Activated T-helper 9 cell treated with anti-CD3 and anti-CD28 coated beads, Interleukin-2, amount 50 U/mL, for 16 hours (primary cell): ENCODE results near the gene CCDC146.
"Not testable (repeated sequence)": the region's sequence is repeated elsewhere in the genome, so short reads cannot be mapped to it uniquely, and the experiment has no call there.

Experiments used
- DNase-seq: peaks from one replicate; pipeline ENCODE4 v3.0.0-alpha.2; 2020; ENCODE audit warnings: low read depth

Gene CCDC146, protein sequence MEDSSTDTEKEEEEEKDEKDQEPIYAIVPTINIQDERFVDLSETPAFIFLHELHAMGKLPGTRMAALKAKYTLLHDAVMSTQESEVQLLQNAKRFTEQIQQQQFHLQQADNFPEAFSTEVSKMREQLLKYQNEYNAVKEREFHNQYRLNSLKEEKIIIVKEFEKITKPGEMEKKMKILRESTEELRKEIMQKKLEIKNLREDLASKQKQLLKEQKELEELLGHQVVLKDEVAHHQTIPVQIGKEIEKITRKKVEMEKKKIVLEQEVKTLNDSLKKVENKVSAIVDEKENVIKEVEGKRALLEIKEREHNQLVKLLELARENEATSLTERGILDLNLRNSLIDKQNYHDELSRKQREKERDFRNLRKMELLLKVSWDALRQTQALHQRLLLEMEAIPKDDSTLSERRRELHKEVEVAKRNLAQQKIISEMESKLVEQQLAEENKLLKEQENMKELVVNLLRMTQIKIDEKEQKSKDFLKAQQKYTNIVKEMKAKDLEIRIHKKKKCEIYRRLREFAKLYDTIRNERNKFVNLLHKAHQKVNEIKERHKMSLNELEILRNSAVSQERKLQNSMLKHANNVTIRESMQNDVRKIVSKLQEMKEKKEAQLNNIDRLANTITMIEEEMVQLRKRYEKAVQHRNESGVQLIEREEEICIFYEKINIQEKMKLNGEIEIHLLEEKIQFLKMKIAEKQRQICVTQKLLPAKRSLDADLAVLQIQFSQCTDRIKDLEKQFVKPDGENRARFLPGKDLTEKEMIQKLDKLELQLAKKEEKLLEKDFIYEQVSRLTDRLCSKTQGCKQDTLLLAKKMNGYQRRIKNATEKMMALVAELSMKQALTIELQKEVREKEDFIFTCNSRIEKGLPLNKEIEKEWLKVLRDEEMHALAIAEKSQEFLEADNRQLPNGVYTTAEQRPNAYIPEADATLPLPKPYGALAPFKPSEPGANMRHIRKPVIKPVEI

DNA sequence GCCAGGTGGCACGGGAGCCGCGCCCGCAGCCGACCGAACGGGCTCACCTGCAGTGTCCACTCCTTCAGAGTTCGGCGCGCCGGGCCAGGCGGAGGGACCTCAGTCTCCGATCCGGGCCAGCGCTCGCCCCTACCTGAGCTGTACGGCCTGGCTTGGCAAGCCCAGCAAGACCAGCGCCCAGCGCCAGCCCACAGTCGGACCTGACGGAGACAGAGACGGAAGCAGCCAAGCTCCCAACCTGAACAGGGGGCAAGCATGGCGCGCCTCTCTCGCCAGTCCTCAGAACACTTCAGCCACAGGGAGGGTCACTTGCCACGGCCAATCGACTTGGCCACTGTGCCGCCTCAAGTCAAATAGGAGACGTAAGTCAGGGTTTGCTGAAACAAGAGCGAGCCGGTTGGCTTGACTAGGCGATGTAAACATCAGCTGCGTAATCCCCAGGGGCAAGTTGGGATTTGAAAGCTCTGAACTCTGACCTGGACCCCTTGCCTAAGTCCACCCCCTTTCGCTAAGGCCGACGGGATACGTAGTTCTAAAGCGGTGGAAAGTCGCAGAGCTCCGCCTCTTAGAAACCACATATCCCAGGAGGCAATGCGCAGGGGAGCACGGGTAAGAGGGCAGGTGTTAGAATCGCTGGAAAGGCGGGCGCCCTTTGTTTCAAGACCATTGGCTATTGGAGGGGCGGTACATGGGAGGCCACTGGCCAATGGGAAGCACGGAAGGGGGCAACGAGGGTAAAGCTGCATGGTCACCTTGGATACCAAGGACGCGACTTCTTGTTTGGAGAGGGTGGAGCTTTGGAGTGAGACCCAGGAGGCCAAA lies at the start of gene CCDC146:
Gene CCDC146, plus strand, starts transcription at position 756 of the 822 bp plus-strand sequence. CDS start 45,054 bp downstream, outside the sequence.
- peak; percentile 87 for DNase-seq

- not testable (repeated sequence) for DNase-seq
These were observed 47.5 kb upstream of the CCDC146 start for GRCh38 chr7:77074786-77075396.

- not testable (repeated sequence) for DNase-seq
These were observed 45.4 kb upstream of the CCDC146 start for GRCh38 chr7:77077060-77077459.

- DNase-seq, result not testable (repeated sequence)
These were observed 43.3 kb upstream of the CCDC146 start for GRCh38 chr7:77079112-77079511.

GRCh38 chr7:77079624-77080023 lies 42.8 kb upstream of the CCDC146 start:
- not testable (repeated sequence) for DNase-seq

DNA sequence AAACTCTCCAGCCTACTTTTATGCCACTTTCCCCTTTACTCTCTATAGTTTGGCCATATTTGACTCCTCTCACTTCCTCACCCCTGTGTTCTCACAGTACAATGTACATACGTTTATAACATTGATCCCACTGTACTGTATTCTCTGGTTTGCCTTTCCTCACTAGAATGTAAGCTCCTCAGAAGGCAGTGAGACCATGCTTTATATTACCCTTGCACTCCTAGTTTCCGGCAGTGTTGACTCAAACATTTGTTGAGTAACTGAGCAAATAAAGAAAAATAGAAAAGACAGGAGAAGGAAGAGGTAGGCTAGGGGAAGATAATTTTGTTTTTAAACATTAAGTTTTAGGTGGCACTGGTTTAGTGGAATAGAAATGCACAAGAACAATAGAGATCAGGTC lies 42.2 kb upstream of the CCDC146 start:
- not testable (repeated sequence) for DNase-seq

GRCh38 chr7:77082192-77082591 lies 40.2 kb upstream of the CCDC146 start:
- DNase-seq, result not testable (repeated sequence)

DNA sequence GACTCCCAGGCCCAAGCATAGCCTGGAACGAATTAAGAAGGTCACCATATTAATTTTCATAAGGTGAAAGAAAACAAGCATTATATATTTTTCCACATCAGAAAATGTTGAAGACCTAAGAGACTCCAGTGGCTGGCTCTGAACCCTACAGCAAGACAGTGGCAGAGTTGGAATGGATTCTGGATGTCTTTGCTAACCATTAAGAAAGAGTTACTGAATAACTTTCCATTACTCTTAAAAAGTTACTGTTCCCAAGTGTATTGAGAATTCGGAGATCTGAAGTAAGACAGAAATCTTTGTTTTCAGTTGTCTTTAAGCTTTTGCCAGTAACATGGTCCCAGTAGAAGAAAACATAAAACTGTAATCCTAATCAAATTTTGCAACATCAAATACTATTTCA lies 30.1 kb upstream of the CCDC146 start:
- DNase-seq, result not testable (repeated sequence)

DNA sequence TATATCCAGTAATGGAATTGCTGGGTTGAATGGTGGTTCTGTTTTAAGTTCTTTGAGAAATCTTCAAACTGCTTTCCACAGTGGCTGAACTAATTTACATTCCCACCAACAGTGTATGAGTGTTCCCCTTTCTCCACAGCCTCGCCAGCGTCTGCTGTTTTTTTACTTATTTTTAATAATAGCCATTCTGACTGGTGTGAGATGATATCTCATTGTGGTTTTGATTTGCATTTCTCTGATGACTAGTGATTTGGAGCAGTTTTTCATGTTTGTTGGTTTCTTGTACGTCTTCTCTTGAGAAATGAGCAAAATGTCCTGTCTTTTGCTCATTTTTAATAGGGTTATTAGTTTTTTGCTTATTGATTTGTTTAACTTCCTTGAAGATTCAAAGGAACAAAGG lies 21.9 kb upstream of the CCDC146 start:
- not testable (repeated sequence) for DNase-seq

GRCh38 chr7:77101187-77101586 lies 21.2 kb upstream of the CCDC146 start:
- DNase-seq, result not testable (repeated sequence)

DNA sequence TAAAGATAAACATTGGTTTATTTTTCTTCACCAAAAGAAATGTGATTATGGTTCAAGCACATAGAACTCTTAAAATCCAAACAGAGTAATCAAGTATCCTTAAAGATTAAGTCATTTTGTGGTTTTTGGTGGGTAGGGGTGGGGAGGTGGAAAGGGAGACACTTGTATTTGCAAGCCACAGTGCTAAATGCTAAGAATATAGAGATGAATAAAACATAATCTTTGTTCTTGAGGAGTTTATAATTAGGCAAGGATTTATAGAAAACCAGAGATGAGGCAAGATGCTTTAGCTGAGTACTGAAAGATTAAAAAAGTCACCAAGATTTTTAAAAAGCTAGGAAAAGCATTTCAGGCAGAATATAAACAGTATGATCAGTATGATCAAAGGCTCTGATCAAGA lies 19.7 kb upstream of the CCDC146 start:
- DNase-seq, result not testable (repeated sequence)

GRCh38 chr7:77105904-77106303 lies 16.5 kb upstream of the CCDC146 start:
- not testable (repeated sequence) for DNase-seq

DNA sequence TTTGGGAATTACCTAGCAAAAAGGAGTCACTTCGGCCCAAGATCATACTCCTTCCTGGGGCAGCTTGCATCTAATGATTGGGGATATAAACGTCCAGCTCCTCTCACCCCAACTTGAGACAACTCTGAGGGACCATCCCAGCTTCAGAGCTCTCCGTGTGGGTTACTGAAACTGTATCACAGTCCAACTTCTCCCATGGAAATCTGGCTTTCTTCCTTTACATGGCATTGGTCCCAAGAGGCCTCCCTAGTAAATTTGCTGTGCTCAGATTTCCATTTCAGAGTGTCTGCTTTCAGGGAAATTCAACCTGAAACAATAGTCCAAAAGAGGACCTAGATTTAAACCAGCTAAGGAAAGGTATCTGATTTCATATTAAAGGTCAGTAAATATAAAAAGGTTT lies 14.8 kb upstream of the CCDC146 start:
- DNase-seq, result not testable (repeated sequence)

DNA sequence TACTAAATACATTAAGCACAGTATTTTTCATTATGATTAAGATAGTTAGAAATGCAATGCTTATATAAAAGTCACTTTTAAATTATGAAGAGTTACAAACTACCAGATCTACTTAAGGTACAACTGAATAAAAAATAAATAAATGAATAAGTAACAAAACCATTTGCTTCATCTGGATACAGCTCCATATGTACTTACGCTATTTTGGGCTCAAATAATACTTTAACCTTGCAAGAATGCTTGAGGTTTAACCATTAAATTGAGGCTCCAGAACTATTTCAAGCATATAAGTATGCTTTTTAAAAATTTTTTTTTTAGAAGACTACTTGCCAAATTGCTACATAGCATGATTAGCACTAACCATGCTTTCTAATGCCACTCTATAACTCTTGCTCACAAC lies 14.1 kb upstream of the CCDC146 start:
- DNase-seq, result not testable (repeated sequence)

DNA sequence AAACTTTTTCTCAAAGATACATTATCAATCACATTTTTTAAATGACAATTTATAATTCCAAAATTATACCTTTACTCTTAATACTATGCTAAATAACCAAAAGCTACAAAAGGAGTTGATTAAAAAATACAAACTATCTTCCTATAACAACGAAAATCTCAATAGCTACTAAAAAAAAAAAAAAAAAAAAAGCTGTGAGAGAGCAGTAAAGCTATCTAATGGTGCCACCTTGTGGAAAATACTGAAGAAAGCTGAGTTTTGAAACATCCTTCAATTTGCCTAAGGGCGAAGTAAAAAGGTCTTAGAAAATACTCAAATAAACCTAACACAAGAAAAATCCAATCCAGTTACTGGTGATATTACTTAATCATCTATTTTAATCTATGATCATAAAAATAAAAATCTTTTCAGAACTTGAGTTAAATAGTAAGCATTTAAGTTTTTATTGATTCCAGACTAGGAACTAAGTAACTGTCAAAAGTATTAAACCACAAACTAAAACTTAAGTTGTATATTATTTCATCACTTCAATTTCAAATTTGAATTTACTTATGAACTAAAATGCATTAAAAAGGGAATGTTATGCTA lies 9.6 kb upstream of the CCDC146 start:
- not testable (repeated sequence) for DNase-seq

- DNase-seq, result not testable (repeated sequence)
These were observed 3.1 kb downstream of the CCDC146 start for GRCh38 chr7:77125486-77125885.

- not testable (repeated sequence) for DNase-seq
These were observed 4.6 kb downstream of the CCDC146 start for GRCh38 chr7:77127009-77127408.

- not testable (repeated sequence) for DNase-seq
These were observed 6.4 kb downstream of the CCDC146 start for GRCh38 chr7:77128582-77129410.

GRCh38 chr7:77131781-77132180 lies 9.4 kb downstream of the CCDC146 start:
- DNase-seq, result not testable (repeated sequence)

DNA sequence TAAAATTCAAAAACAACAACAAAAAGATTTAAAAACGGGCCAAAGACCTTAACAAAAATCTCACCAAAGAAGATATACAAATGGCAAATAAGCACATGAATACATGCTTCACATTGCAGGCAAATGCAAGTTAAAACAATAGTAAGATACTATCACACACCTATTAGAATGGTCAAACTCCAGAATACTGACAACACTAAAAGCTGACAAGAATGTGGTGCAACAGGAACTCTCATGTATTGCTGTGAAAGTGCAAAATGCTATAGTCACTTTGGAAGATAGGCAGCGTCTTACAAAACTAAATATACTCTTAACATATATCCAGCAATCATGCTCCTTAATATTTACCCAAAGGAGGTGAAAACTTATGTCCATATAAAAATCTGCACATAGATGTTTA lies 16.3 kb downstream of the CCDC146 start:
- not testable (repeated sequence) for DNase-seq
